ENCODE measurements around the gene IRF3. TPM values are rescaled to one million over a fixed set of nuclear protein-coding genes. Genes with fewer than 3 reads are reported as not detected.

Gene IRF3
- total RNA-seq, 6 experiments from 2014 or later: 29.6 to 41.8 (median 35.3) TPM

DNA sequence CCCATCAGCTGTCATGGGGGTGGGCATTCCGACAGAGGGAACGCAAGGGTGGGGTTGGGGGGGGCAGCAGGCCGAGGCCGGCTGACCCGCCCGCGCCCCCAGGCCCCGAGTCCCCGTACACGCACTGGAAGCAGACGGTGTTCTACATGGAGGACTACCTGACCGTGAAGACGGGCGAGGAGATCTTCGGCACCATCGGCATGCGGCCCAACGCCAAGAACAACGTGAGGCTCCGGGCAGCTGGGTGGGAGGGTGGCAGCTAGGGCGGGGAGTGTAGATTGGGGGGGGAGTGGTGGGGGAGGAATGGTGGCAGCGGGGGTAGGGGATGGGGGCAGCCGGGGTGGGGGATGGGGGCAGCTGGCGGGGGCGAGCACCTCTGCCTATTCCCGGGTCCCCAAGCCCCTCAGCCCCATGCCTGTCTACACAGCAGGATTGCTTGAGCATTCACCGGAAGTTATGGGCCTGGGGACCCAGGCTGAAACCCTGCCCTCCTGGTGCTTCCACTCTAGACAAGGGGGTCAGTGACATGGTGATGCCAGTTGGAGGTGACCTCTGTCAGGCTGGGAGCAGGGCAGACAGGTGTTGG lies 20.9 kb upstream of the IRF3 start:
- Histone ChIP-seq H3K9me3 (no peaks in the 10 kb centered on the region), H3K27me3 (no peaks in the 10 kb centered on the region), H3K27ac (no peak overlapping the region), H3K36me3 (peaks cover 0 to 37% (median 9%) of the 10 kb centered on the region in 4 donors), H3K4me1 (peaks cover 0 to 17% (median 2%) of the 10 kb centered on the region in 4 donors), H3K4me3 (no peak overlapping the region)
- 97% methylated on average over 11 of the region's 27 CpGs for WGBS (ENCODE audit: insufficient coverage, low coverage, low lambda C conversion rate, missing lambda C conversion rate)
- intact Hi-C loops (cut with DNase I): loop anchor here in 1 of 2 donors (10.0 kb wide), 1 partner anchor 112 kb away; no protein-coding TSS in a partner anchor
- DNase-seq (no peak), ATAC-seq (no peak)
- TF ChIP-seq, protein P1, sequence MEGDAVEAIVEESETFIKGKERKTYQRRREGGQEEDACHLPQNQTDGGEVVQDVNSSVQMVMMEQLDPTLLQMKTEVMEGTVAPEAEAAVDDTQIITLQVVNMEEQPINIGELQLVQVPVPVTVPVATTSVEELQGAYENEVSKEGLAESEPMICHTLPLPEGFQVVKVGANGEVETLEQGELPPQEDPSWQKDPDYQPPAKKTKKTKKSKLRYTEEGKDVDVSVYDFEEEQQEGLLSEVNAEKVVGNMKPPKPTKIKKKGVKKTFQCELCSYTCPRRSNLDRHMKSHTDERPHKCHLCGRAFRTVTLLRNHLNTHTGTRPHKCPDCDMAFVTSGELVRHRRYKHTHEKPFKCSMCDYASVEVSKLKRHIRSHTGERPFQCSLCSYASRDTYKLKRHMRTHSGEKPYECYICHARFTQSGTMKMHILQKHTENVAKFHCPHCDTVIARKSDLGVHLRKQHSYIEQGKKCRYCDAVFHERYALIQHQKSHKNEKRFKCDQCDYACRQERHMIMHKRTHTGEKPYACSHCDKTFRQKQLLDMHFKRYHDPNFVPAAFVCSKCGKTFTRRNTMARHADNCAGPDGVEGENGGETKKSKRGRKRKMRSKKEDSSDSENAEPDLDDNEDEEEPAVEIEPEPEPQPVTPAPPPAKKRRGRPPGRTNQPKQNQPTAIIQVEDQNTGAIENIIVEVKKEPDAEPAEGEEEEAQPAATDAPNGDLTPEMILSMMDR (IDR thresholded peaks at IDR 0.05): no peak
- TF ChIP-seq POLR2A (IDR thresholded peaks at IDR 0.05): no peak

DNA sequence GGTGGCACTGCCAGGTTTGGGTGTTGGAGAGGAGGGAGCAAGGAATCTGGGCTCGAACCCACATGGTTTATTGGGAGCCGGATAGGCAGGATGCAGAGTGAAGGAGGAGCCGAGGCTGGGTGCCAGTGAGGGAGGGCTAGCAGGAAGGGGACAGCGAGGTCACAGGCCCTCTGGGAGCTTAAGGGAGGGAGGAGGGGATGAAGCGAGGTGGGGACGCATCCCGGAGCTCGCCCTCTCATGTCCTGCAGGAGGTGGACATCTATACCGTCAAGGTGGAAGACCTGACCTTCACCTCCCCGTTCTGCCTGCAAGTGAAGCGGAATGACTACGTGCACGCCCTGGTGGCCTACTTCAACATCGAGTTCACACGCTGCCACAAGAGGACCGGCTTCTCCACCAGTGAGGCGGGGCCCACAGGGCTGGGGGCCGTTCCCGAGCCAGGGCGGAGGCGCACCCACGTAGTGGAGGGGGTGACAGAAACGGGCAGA lies 20.2 kb upstream of the IRF3 start:
- WGBS (ENCODE audit: insufficient coverage, low coverage, low lambda C conversion rate, missing lambda C conversion rate): 73% methylated on average over 8 of the region's 23 CpGs
- Histone ChIP-seq H3K4me1 (peaks cover 0 to 17% (median 2%) of the 10 kb centered on the region in 4 donors), H3K4me3 (no peak overlapping the region), H3K27me3 (no peaks in the 10 kb centered on the region), H3K9me3 (no peaks in the 10 kb centered on the region), H3K36me3 (peaks cover 0 to 42% (median 9%) of the 10 kb centered on the region in 4 donors), H3K27ac (no peak overlapping the region)
- intact Hi-C loops (cut with DNase I): loop anchor here in 1 of 2 donors (10.0 kb wide), 1 partner anchor 111 kb away; no protein-coding TSS in a partner anchor
- TF ChIP-seq, protein P1 (IDR thresholded peaks at IDR 0.05): no peak
- no peak for TF ChIP-seq POLR2A (IDR thresholded peaks at IDR 0.05)
- DNase-seq (no peak), ATAC-seq (no peak)

DNA sequence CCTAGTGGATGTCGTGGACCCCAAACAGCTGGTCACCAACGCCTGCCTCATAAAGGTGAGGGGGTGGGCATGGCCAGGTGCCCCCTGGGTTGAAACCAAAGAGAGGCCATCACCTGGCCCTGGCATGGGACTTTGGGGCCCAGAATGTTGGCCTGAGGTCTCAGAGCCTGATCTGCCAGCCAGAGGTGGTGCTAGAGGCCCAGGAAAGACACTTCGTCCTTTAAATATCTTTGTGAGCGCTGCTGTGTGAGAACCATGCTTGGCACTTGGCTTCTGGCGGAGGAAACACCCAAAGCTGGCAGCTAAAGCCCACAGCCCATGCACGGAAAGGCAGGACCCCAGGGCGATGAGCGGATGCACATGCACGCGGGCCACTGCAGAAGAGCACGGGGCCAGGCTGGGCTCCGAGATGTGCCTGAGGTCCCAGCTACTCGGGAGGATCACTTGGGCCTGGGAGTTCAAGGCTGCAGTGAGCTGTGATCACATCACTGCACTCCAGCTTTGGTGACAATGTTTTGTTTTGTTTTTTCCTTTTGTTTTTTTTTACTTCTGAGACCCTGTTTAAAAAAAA lies 19.4 kb upstream of the IRF3 start:
- Histone ChIP-seq H3K27me3 (no peaks in the 10 kb centered on the region), H3K4me1 (peaks cover 0 to 16% (median under 1%) of the 10 kb centered on the region in 4 donors), H3K36me3 (peaks cover 0 to 42% (median 9%) of the 10 kb centered on the region in 4 donors), H3K27ac (no peak overlapping the region), H3K4me3 (no peak overlapping the region), H3K9me3 (no peaks in the 10 kb centered on the region)
- ATAC-seq (no peak), DNase-seq (no peak)
- intact Hi-C loops (cut with DNase I): loop anchor here in 1 of 2 donors (10.0 kb wide), 1 partner anchor 110 kb away; no protein-coding TSS in a partner anchor
- 84% methylated on average over 7 of the region's 13 CpGs for WGBS (ENCODE audit: insufficient coverage, low coverage, low lambda C conversion rate, missing lambda C conversion rate)
- TF ChIP-seq POLR2A (IDR thresholded peaks at IDR 0.05): no peak
- TF ChIP-seq, protein P1 (IDR thresholded peaks at IDR 0.05): no peak

DNA sequence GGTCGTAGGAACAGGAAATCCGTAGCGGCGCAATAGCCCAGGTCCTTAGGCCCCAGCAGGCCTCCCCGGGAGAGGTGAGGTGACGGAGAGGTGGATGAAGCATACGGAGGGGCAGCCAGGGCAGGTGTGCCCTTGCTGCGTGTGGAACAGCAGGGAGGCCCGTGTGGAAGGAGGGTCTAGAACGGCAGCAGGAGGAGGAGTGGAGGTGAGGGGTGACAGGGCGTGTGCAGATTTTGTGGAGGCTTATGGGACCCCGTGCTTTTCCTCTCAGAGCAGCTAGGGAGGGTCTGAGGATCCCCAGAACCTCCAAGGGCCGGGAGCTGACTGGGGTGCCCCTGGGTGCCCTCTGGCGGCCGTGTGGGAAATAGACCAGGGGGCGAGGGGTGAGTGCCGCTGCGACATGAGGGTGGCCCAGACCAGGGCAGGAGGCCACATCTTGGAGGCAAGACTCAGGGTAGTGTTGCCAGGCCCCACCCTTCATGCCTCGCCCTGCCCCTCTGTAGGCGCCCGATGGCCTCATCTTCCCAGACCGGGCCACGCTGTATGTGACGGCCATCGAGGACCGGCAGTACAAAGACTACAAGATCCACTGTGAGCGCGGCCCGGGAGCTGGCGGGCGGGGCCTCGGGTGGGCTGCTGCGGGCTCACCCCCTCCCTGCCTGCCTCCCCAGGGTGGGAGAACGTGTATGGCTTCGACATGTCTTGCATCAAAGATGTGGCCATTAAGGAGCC lies 18.8 kb upstream of the IRF3 start:
- Histone ChIP-seq H3K27me3 (no peaks in the 10 kb centered on the region), H3K4me3 (no peak overlapping the region), H3K9me3 (no peaks in the 10 kb centered on the region), H3K36me3 (peaks cover 0 to 42% (median 9%) of the 10 kb centered on the region in 4 donors), H3K4me1 (peaks cover 0 to 10% (median 0%) of the 10 kb centered on the region in 4 donors), H3K27ac (no peak overlapping the region)
- TF ChIP-seq POLR2A (IDR thresholded peaks at IDR 0.05): no peak
- TF ChIP-seq, protein P1 (IDR thresholded peaks at IDR 0.05): peak; percentile 23 to 41 (median 32)
- no peak for ATAC-seq
- DNase-seq: no peak
- intact Hi-C loops (cut with DNase I): loop anchor here in 1 of 2 donors (10.0 kb wide), 1 partner anchor 110 kb away; no protein-coding TSS in a partner anchor
- 100% methylated on average over 4 of the region's 35 CpGs for WGBS (ENCODE audit: insufficient coverage, low coverage, low lambda C conversion rate, missing lambda C conversion rate)

All from right lobe of liver (tissue), 6 donors.